GM12878 (cell line): ENCODE data around the gene TIMM17B. TPM values are rescaled to one million over a fixed set of nuclear protein-coding genes. Genes with fewer than 3 reads are reported as not detected.
A peak's percentile ranks its signal among the peaks of the same experiment; 100 is the strongest.

Experiments used
- CREB1 ChIP-seq: IDR thresholded peaks from 2 replicates; pipeline ENCODE4 v1.6.1; 2012; ENCODE audit warnings: low read depth, mild to moderate bottlenecking, inconsistent platforms
- EP300 ChIP-seq, 2 experiments: fragments of 150-350 bp in 1 of 2; IDR thresholded peaks; 2 replicates each; pipeline ENCODE4 v1.6.1; 2011 to 2012; ENCODE audit warnings: low read depth in 2 of 2, low read length in 2 of 2, borderline replicate concordance in 1 of 2, improper control_type of control experiment in 1 of 2, inconsistent platforms in 1 of 2; ENCODE audit not compliant: control insufficient read depth in 1 of 2
- IKZF1 ChIP-seq: fragments of 450-650 bp; conservative IDR thresholded peaks from 2 replicates; pipeline ENCODE4 v1.6.1; 2017; ENCODE audit warnings: antibody characterized with exemption, mild to moderate bottlenecking
- KLF5 ChIP-seq: fragments of 450-650 bp; IDR thresholded peaks from 2 replicates; pipeline ENCODE4 v1.6.1; 2014; ENCODE audit warnings: mild to moderate bottlenecking; ENCODE audit not compliant: partially characterized antibody
- PKNOX1 ChIP-seq: fragments of 450-650 bp; IDR thresholded peaks from 2 replicates; pipeline ENCODE4 v1.6.1; 2016; ENCODE audit warnings: mild to moderate bottlenecking
- POLR2A ChIP-seq: IDR thresholded peaks from 2 replicates; pipeline ENCODE4 v1.6.1; 2011; ENCODE audit warnings: low read depth, mild to moderate bottlenecking, low read length
- POLR2AphosphoS5 ChIP-seq: IDR thresholded peaks from 2 replicates; pipeline ENCODE4 v1.6.1; 2011; ENCODE audit warnings: mild to moderate bottlenecking, low read length, inconsistent platforms
- REST ChIP-seq: IDR thresholded peaks from 2 replicates; pipeline ENCODE4 v1.6.1; 2012; ENCODE audit warnings: mild to moderate bottlenecking, low read depth, low read length
- SIN3A ChIP-seq: IDR thresholded peaks from 2 replicates; pipeline ENCODE4 v1.6.1; 2012; ENCODE audit warnings: low read depth, low read length, improper control_type of control experiment
- SP1 ChIP-seq: IDR thresholded peaks from one replicate; pipeline ENCODE4 v1.6.1; 2011; ENCODE audit warnings: low read depth, low read length
- SRF ChIP-seq, 2 experiments: IDR thresholded peaks; 2 replicates each; pipeline ENCODE4 v1.6.1; 2011; ENCODE audit warnings: low read depth in 2 of 2, low read length in 2 of 2, mild to moderate bottlenecking in 1 of 2, moderate library complexity in 1 of 2
- STAT1 ChIP-seq: fragments of 450-650 bp; conservative IDR thresholded peaks from 2 replicates; pipeline ENCODE4 v1.6.1; 2014; ENCODE audit warnings: antibody characterized with exemption, mild to moderate bottlenecking
- STAT3 ChIP-seq: IDR thresholded peaks from 2 replicates; pipeline ENCODE4 v1.6.1; 2011; ENCODE audit warnings: low read depth, low read length, improper control_type of control experiment
- TCF7 ChIP-seq: IDR thresholded peaks from 2 replicates; pipeline ENCODE4 v1.6.1; 2014; ENCODE audit warnings: antibody characterized with exemption, borderline replicate concordance
- polyA plus RNA-seq, 11 experiments: library from polyadenylated mRNA; depleted of rRNA in 4 of 11; unstranded in 6 of 11; stranded (reverse) in 5 of 11; fragments of >200 nt; fragmentation: Nextera tagmentation in 4 of 11; fragmentation: Illumina TruSeq in 1 of 11; extraction: Ambion mirVana in 4 of 11; extraction: Trizol in 1 of 11; gene quantifications; 1 replicate in 1 of 11; 2 replicates in 10 of 11; pipeline versions ENCODE4 v1.2.1 to v1.2.3, GENCODE V29; 2011 to 2016; ENCODE audit warnings: inconsistent platforms in 2 of 11, missing spikeins in 2 of 11, low read depth in 1 of 11
- total RNA-seq, 4 experiments: library from RNA; depleted of rRNA in 3 of 4; stranded (reverse); fragments of >200 nt in 3 of 4; fragmentation: Illumina TruSeq in 1 of 4; extraction: Trizol in 1 of 4; gene quantifications; 2 replicates each; pipeline versions ENCODE4 v1.2.1 to v1.2.3, GENCODE V29; 2013 to 2021
- TF ChIP-seq, protein P1 (sequence below): IDR thresholded peaks from 2 replicates; pipeline ENCODE4 v1.6.1; 2012; ENCODE audit warnings: low read length, inconsistent platforms
- TF ChIP-seq, protein P2 (sequence below): fragments of 450-650 bp; IDR thresholded peaks from 2 replicates; pipeline ENCODE4 v1.6.1; 2017; ENCODE audit warnings: borderline replicate concordance

Gene TIMM17B
- total and polyA plus RNA-seq, 10 of the 15 experiments (the other 5 are each of a cell fraction or from before 2014, with no cell fraction given), result 4.5 to 88.7 (median 47.5) TPM

- TF ChIP-seq REST (no peak), TCF7 (no peak), SP1 (no peak), CREB1 (peak; percentile 40), PKNOX1 (no peak), POLR2AphosphoS5 (no peak), SRF (IDR thresholded peaks at IDR 0.05; ENCODE audit: low read depth in 2 of 2, low read length in 2 of 2) (no peak), IKZF1 (no peak), STAT3 (no peak), EP300 (IDR thresholded peaks at IDR 0.05; ENCODE audit: borderline replicate concordance in 1 of 2, control insufficient read depth in 1 of 2, low read depth in 2 of 2, low read length in 2 of 2) (no peak), STAT1 (no peak), POLR2A (no peak), SIN3A (peak; percentile 40; the same call in 1 of the 2 replicates), KLF5 (no peak)
- TF ChIP-seq, protein P1, sequence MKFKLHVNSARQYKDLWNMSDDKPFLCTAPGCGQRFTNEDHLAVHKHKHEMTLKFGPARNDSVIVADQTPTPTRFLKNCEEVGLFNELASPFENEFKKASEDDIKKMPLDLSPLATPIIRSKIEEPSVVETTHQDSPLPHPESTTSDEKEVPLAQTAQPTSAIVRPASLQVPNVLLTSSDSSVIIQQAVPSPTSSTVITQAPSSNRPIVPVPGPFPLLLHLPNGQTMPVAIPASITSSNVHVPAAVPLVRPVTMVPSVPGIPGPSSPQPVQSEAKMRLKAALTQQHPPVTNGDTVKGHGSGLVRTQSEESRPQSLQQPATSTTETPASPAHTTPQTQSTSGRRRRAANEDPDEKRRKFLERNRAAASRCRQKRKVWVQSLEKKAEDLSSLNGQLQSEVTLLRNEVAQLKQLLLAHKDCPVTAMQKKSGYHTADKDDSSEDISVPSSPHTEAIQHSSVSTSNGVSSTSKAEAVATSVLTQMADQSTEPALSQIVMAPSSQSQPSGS, result no peak
- TF ChIP-seq, protein P2, sequence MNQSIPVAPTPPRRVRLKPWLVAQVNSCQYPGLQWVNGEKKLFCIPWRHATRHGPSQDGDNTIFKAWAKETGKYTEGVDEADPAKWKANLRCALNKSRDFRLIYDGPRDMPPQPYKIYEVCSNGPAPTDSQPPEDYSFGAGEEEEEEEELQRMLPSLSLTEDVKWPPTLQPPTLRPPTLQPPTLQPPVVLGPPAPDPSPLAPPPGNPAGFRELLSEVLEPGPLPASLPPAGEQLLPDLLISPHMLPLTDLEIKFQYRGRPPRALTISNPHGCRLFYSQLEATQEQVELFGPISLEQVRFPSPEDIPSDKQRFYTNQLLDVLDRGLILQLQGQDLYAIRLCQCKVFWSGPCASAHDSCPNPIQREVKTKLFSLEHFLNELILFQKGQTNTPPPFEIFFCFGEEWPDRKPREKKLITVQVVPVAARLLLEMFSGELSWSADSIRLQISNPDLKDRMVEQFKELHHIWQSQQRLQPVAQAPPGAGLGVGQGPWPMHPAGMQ, result no peak
Observed at GRCh38 chrX:48897157-48897624, 377 bp downstream of the TIMM17B start (continued).
